Measurements from ENCODE around the gene PUS7.
A peak's percentile ranks its signal among the peaks of the same experiment; 100 is the strongest.
"Not testable (repeated sequence)": the region's sequence is repeated elsewhere in the genome, so short reads cannot be mapped to it uniquely, and the experiment has no call there.

The PUS7 gene

DNA sequence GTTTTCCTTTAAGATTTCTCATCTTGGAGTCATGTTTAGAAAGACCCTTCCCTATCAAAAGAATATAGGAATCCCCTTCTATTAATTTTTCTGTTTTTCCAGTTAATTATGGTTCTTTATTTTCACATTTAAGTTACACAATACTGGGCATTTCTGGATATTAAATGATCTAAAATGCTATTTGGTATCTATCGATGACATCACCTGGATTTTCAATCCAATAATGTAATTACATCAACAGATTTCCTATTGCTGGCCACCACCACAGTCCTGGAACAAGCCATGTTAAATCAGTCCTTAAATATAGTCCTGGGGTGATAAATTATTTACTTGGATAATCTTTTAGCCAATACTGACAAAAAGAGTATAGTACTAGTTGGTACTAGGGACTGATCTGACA is 48.0 kb downstream of the PUS7 start:
- Mint-ChIP-seq H3K36me3 (ENCODE audit: low read depth) (peaks cover 38% of the 10 kb centered on the region), H3K9me3 (no peaks in the 10 kb centered on the region), H3K4me1 (no peaks in the 10 kb centered on the region), H3K27ac (no peak overlapping the region), H3K4me3 (no peak overlapping the region), H3K27me3 (no peaks in the 10 kb centered on the region)
- no peak for DNase-seq
- no peak for ATAC-seq

DNA sequence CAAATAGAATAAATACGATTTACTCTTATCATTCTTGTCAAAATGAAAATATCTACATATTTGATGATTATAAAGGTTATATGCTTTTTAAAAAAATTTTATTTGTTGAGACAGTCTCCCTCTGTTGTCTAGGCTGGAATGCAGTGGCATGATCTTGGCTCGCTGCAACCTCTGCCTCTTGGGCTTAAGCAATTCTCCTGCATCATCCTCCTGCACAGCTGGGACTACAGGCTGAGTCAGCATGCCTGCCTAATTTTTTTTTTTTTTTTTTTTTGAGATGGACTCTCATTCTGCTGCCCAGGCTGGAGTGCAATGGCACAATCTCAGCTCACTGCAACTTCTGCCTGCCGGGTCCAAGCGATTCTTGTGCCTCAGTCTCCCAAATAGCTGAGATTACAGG is 48.9 kb downstream of the PUS7 start:
- DNase-seq (no peak), ATAC-seq (no peak)
- Mint-ChIP-seq H3K27ac (no peak overlapping the region), H3K4me3 (no peak overlapping the region), H3K4me1 (no peaks in the 10 kb centered on the region), H3K27me3 (no peaks in the 10 kb centered on the region), H3K36me3 (ENCODE audit: low read depth) (peaks cover 33% of the 10 kb centered on the region), H3K9me3 (no peaks in the 10 kb centered on the region)

DNA sequence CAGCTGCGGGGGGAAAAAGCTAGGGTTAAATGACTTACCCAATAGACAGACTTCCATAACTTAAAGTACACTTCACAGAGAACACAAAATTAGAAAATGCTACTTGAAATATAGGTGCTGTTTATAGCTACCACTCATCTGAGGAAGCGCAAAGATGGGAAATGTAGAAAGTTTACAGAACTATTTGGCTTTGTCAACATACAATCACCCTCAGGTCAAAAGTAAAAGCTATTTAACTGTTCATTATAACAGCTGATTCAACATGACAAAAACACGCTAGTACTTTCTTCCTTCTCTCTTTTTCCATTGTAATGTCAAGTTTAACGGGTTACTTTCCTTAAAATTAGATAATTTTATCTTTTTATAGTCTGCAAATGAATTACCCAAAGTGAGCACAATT is 51.2 kb downstream of the PUS7 start:
- Mint-ChIP-seq H3K36me3 (ENCODE audit: low read depth) (peaks cover 32% of the 10 kb centered on the region), H3K27ac (no peak overlapping the region), H3K9me3 (no peaks in the 10 kb centered on the region)

DNA sequence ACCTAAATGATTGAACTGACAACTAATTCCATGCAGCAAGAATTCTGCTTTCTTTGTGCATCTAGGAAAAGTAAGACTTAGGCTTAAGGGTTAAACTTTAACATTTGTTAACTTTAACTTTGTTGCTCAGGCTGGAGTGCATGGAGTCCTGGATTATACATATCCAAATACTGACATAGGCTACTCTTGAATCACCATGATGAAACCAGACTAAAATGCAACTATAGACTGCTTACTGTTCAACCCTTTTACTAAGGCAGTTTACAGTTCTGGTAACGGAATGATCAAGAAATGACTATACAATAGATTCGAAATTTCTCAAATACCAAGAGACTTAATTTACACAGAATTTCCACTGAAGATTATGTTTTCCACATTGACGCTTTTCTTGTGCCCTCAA is 52.0 kb downstream of the PUS7 start:
- Mint-ChIP-seq H3K4me1 (no peaks in the 10 kb centered on the region), H3K36me3 (ENCODE audit: low read depth) (peaks cover 32% of the 10 kb centered on the region), H3K27ac (no peak overlapping the region), H3K9me3 (no peaks in the 10 kb centered on the region), H3K4me3 (no peak overlapping the region), H3K27me3 (no peaks in the 10 kb centered on the region)
- ATAC-seq = no peak
- DNase-seq = no peak

More for the DNA sequence above, 51.2 kb downstream of the PUS7 start:
- ATAC-seq (no peak), DNase-seq (no peak)
- Mint-ChIP-seq H3K27me3 (no peaks in the 10 kb centered on the region), H3K4me1 (no peaks in the 10 kb centered on the region), H3K4me3 (no peak overlapping the region)

GRCh38 chr7:105462765-105463420 is 59.2 kb downstream of the PUS7 start:
- Mint-ChIP-seq H3K4me3 (no peak overlapping the region), H3K9me3 (no peaks in the 10 kb centered on the region), H3K36me3 (ENCODE audit: low read depth) (peaks cover 23% of the 10 kb centered on the region), H3K27ac (no peak overlapping the region), H3K4me1 (no peaks in the 10 kb centered on the region), H3K27me3 (no peaks in the 10 kb centered on the region)
- no peak for DNase-seq
- ATAC-seq = no peak

GRCh38 chr7:105461518-105461917 is 60.6 kb downstream of the PUS7 start:
- ATAC-seq = no peak
- no peak overlapping the region for H3K4me3 Mint-ChIP-seq
- no peaks in the 10 kb centered on the region for H3K27me3 Mint-ChIP-seq
- no peaks in the 10 kb centered on the region for H3K9me3 Mint-ChIP-seq
- peaks cover 19% of the 10 kb centered on the region for H3K36me3 Mint-ChIP-seq (ENCODE audit: low read depth)
- no peaks in the 10 kb centered on the region for H3K4me1 Mint-ChIP-seq
- DNase-seq = no peak
- H3K27ac Mint-ChIP-seq = no peak overlapping the region

DNA sequence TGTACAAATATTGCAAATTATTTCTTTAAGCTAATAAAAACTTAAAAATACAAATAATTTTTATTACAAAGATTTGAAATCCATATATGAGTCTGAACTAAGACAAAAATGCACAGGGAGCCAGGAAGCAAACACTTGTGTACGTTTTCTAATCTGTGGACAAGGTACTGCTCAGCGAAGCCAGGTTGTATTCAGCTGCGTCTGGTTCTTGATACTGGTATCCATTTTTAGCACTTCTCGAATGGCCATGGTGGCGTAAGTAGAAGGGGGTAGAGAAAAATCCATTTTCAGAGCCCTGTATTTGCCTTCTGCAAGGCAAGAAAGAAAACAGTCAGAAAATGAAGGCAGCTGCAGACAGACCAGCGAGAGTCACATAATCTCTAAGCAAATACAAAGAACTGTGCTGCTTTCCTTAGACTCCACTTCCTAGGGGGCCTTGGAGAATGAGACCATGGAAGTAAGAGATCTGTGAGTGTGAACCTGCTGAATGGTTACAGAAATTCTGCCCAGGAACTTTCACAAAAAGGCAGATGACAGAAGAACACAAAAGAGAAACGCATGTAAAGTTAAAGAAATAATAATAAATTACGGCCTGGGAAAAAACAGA is 64.3 kb downstream of the PUS7 start:
- no peaks in the 10 kb centered on the region for H3K4me1 Mint-ChIP-seq
- H3K9me3 Mint-ChIP-seq = no peaks in the 10 kb centered on the region
- no peak overlapping the region for H3K27ac Mint-ChIP-seq
- H3K4me3 Mint-ChIP-seq = no peak overlapping the region
- no peaks in the 10 kb centered on the region for H3K27me3 Mint-ChIP-seq
- DNase-seq = no peak
- ATAC-seq = no peak
- H3K36me3 Mint-ChIP-seq (ENCODE audit: low read depth) = peaks cover 23% of the 10 kb centered on the region

- DNase-seq (no peak), ATAC-seq (no peak)
- H3K27me3 Mint-ChIP-seq = no peaks in the 10 kb centered on the region
- peaks cover 11% of the 10 kb centered on the region for H3K36me3 Mint-ChIP-seq (ENCODE audit: low read depth)
- H3K27ac Mint-ChIP-seq = no peak overlapping the region
- H3K4me1 Mint-ChIP-seq = peaks cover 5% of the 10 kb centered on the region
- H3K4me3 Mint-ChIP-seq = no peak overlapping the region
- no peaks in the 10 kb centered on the region for H3K9me3 Mint-ChIP-seq
These were observed 67.2 kb downstream of the PUS7 start for GRCh38 chr7:105454921-105455320.

DNA sequence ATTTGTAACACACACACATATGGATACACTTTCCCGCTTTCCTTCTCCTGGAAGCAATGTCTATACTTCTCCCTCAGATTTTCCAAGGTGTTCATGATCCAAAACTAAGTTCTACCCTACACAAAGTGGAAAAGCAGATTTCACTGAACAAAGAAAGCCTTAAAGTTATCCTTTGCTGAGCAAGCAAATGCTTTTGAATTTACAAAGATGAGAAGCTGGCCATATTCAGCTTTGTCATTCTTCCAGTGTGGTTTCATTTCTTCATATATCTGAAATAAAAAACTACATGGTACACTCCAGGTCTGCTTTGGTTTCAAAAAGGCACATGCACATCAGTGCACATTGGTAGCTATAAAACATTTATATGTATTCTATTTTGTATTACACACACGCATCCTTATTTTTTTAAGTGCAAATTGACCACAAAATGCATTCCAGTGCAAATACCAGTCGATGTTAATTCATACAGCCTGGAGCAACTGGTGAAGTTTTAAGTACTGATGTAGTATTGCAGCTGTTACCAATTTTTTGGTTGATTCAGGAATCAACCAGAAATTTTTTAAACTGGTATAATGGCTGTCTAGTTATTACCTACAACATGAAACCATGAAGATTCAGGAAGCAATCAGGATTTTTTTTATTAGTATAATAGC is 67.8 kb downstream of the PUS7 start:
- Mint-ChIP-seq H3K9me3 (no peaks in the 10 kb centered on the region), H3K27me3 (no peaks in the 10 kb centered on the region), H3K27ac (no peak overlapping the region), H3K36me3 (ENCODE audit: low read depth) (peaks cover 11% of the 10 kb centered on the region), H3K4me3 (no peak overlapping the region), H3K4me1 (peaks cover 9% of the 10 kb centered on the region)
- ATAC-seq (no peak), DNase-seq (no peak)

- H3K36me3 Mint-ChIP-seq (ENCODE audit: low read depth) = peaks cover 4% of the 10 kb centered on the region
- H3K4me1 Mint-ChIP-seq = peaks cover 17% of the 10 kb centered on the region
- no peaks in the 10 kb centered on the region for H3K27me3 Mint-ChIP-seq
- ATAC-seq (no peak), DNase-seq (no peak)
- no peak overlapping the region for H3K4me3 Mint-ChIP-seq
- no peak overlapping the region for H3K27ac Mint-ChIP-seq
- no peaks in the 10 kb centered on the region for H3K9me3 Mint-ChIP-seq
These were observed 70.0 kb downstream of the PUS7 start for GRCh38 chr7:105452085-105452484.

- H3K27ac Mint-ChIP-seq; H3K9me3 Mint-ChIP-seq; H3K27me3 Mint-ChIP-seq; DNase-seq; ATAC-seq; H3K4me3 Mint-ChIP-seq; H3K36me3 Mint-ChIP-seq (ENCODE audit: low read depth): not testable (repeated sequence)
- peaks cover 17% of the 10 kb centered on the region for H3K4me1 Mint-ChIP-seq
These were observed 71.2 kb downstream of the PUS7 start for GRCh38 chr7:105450870-105451269.

DNA sequence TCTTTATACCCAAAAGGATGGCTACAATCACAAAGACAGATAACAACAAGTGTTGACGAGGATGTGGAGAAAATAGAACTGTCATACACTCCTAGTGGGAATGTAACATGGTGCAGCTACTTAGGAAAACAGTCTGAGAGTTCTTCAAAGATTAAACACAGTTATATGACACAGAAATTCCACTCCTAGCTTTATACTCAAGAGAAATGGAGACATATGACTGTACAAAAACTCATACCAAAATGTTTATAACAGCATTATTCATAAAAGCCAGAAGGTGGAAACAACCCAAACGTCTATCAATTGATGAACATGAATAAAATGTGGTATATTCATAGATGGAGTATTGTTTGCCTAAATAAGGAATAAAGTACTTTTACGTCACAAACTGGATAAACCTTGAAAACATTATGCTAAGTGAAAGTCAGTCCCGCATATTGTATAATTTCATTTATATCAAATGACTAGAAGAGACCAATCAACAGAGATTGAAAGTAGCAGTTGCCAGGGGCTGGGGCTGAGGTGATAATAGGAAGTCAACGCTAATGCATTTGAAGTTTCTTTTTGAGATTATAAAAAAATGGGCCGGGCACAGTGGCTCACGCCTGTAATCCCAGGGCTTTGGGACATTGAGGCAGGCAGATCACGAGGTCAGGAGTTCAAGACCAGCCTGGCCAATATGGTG is 71.8 kb downstream of the PUS7 start:
- no peak overlapping the region for H3K4me3 Mint-ChIP-seq
- ATAC-seq (peak; percentile 28), DNase-seq (no peak)
- no peaks in the 10 kb centered on the region for H3K9me3 Mint-ChIP-seq
- H3K4me1 Mint-ChIP-seq = peaks cover 17% of the 10 kb centered on the region
- no peaks in the 10 kb centered on the region for H3K36me3 Mint-ChIP-seq (ENCODE audit: low read depth)
- H3K27me3 Mint-ChIP-seq = no peaks in the 10 kb centered on the region
- H3K27ac Mint-ChIP-seq = no peak overlapping the region

DNA sequence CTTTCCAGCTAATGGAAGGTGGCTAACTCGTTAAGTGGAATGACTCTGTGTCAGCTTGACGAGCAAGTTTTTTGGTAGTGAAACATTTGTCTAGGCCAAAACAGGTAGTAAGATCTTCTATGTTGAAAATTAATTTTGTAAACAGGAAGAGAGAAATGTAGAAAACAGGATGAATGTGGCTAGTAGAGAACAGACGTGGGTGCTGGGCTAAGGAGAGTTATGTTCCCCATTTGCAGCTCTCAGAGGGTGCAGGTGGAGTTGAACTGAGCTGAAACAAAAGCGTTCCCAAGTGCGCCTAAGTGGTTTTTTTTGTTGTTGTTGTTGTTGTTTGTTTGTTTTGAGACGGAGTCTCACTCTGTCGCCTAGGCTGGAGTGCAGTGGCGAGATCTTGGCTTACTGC is 73.9 kb downstream of the PUS7 start:
- no peak for DNase-seq
- H3K27ac Mint-ChIP-seq = no peak overlapping the region
- no peak for ATAC-seq
- no peaks in the 10 kb centered on the region for H3K36me3 Mint-ChIP-seq (ENCODE audit: low read depth)
- no peak overlapping the region for H3K4me3 Mint-ChIP-seq
- H3K4me1 Mint-ChIP-seq = peaks cover 22% of the 10 kb centered on the region
- no peaks in the 10 kb centered on the region for H3K9me3 Mint-ChIP-seq
- no peaks in the 10 kb centered on the region for H3K27me3 Mint-ChIP-seq

- peaks cover 14% of the 10 kb centered on the region for H3K4me1 Mint-ChIP-seq
- peak; percentile 46 for ATAC-seq
These were observed 77.6 kb downstream of the PUS7 start for GRCh38 chr7:105444342-105444987.

More at GRCh38 chr7:105444342-105444987, 77.6 kb downstream of the PUS7 start:
- Mint-ChIP-seq H3K4me3 (no peak overlapping the region), H3K36me3 (ENCODE audit: low read depth) (no peaks in the 10 kb centered on the region), H3K9me3 (no peaks in the 10 kb centered on the region), H3K27me3 (no peaks in the 10 kb centered on the region), H3K27ac (no peak overlapping the region)
- no peak for DNase-seq
